HG02759 (cell line): ENCODE measurements around the gene MISP3.
A peak's percentile ranks its signal among the peaks of the same experiment; 100 is the strongest.
"Not testable (repeated sequence)": the region's sequence is repeated elsewhere in the genome, so short reads cannot be mapped to it uniquely, and the experiment has no call there.

Experiments used
- ATAC-seq: cut with Tn5 transposase; IDR thresholded peaks from one replicate; pipeline ENCODE4 v1.9.1; 2021; ENCODE audit warnings: mild to moderate bottlenecking, moderate library complexity; ENCODE audit not compliant: unreplicated experiment

Gene MISP3

GRCh38 chr19:14072535-14073260, at the start of gene MISP3:
Gene MISP3 (plus strand): TSS chr19:14072786. CDS start chr19:14073310, 524 bp downstream.
- ATAC-seq = peak; percentile 20

DNA sequence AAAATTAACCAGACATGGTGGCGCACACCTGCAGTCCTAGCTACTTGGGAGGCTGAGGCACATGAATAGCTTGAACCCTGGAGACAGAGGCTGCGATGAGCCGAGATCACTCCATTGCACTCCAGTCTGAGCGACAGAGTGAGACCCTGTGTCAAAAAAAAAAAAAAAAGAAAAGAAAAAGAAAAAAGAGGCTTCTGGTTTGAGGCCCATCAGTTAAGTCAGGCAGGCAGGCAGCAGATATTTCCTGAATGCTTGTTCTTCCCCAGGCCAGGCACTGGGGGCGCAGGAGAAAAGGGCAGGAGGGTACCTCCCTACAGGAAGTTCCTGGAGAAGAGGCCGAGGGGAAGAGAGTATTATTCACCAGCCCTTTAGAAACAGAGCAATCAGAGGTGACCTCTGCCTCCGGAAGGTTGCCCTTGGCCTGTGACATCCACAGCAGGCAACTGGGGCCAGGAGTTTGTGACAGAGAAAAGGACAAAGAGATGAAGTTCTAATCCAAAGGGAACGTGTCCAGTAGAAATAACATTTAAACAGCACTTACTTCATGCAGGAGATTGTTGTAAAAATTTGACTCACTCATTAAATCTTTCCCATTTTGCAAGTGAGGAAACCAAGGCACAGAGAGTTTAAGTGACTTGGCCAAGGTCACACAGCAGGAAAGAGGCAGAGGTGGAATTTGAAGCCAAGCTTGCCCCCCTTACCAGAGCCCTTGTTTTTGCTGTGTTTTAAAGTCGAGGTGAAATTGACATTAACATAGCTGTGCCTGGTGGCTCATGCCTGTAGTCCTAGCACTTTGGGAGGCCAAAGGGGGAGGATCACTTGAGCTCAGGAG, 49.0 kb upstream of the MISP3 start:
- no peak for ATAC-seq

DNA sequence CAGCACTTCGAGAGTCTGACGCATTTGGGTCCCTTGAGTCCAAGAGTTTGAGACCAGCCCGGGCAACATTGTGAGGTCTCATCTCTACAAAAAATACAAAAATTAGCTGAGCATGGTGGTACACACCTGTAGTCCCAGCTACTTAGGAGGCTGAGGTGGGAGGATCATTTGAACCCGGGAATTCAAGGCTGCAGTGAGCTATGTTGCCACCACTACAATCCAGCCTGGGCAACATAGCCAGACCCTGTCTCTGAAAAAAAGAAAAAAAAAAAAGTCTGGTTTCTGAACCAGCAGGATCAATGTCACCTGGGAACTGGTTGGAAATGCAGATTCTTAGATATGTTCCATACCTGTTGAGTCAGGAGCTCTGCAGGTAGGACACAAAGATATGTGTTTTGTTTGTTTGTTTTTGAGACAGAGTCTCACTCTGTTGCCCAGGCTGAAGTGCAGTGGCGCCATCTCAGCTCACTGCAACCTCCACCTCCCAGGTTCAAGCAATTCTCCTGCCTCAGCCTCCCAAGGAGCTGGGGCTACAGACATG, 45.9 kb upstream of the MISP3 start:
- ATAC-seq = not testable (repeated sequence)

DNA sequence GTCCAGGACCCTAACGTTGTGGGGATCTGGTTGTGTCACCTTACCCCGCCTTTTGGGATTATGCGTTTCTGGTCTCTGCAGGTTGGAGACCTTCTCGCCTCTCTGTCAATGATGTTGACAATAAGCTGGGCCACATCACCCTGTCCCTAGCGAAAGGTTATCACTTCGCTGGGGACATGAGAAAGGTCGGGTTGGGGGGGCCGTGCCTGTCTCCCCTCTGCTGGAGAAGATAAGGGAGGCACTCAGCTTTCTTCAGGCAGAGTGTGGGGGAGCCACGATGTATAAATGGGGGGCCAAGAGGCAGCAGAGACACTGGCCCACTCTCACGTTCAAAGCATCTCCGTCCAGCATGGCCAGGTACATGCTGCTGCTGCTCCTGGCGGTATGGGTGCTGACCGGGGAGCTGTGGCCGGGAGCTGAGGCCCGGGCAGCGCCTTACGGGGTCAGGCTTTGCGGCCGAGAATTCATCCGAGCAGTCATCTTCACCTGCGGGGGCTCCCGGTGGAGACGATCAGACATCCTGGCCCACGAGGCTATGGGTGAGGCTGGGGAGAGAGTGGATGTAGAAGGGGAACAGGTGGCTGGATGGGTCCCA, 44.6 kb upstream of the MISP3 start, which contains the start of gene RLN3:
Gene RLN3, plus strand, starts transcription at position 293 of the 595 bp plus-strand sequence. Its CDS starts 57 bp downstream, at position 350.
- no peak for ATAC-seq

DNA sequence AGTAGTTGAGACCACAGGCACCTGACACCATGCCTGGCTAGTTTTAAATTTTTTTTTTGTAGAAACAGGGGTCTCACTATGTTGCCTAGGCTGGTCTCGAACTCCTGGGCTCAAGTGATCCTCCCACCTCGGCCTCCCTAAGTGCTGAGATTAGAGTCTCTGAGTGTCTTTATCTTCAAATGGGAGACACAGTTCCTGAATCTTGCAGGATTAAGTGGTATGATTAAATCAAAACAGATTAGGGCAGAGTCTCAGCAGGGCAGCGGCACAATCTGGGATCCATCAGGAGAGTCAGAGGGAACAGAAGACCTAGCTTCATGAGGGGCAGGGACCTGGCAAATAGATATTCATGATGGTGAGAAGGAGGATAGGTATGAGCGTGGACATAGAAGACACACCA, 43.7 kb upstream of the MISP3 start:
- ATAC-seq = no peak

DNA sequence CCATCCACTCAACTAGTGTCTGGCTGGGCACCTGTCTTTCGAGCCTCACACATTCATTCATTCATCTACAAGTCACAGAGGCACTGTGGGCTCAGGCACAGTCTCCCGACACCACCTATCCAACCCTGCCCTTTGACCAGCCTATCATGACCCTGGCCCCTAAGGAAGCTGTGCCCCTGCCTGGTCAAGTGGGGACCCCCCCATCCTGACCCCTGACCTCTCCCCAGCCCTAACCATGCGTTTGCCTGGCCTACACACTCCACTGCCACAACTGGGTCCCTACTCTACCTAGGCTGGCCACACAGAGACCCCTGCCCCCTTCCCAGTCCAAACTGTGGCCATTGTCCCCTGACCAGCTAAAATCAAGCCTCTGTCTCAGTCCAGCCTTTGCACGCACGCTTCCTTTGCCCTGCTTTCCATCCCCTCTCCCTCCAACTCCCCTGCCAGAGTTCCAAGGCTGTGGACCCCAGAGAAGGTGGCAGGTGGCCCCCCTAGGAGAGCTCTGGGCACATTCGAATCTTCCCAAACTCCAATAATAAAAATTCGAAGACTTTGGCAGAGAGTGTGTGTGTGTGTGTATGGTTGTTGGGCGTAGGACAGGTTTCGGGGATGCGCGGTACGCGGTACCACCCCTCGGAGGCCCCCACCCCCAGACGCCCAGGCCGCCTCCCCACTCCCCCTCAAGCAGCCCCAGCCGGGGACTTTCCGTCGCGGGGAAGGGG, 41.4 kb upstream of the MISP3 start:
- ATAC-seq = no peak

- ATAC-seq = peak; percentile 64
Observed at GRCh38 chr19:14031719-14032480, 40.7 kb upstream of the MISP3 start, which contains the start of gene IL27RA. Gene IL27RA (plus strand): TSS chr19:14031762. CDS start chr19:14031873, 111 bp downstream.

GRCh38 chr19:14033946-14034345, 38.6 kb upstream of the MISP3 start:
- ATAC-seq = no peak

DNA sequence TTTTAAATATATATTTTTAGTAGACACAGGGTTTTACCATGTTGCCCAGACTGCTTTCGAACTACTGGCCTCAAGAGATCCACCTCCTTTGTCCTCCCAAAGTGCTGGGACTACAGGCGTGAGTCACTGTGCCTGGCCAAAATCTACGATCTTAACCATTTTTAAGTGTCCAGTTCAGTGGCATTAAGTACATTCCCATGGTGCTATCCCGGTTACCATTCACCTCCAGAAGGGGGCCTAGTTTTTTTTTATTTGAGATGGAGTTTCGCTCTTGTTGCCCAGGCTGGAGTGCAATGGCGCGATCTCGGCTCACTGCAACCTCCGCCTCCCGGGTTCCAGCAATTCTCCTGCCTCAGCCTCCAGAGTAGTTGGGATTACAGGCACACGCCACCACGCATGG, 37.4 kb upstream of the MISP3 start:
- not testable (repeated sequence) for ATAC-seq

GRCh38 chr19:14035706-14036105, 36.9 kb upstream of the MISP3 start:
- no peak for ATAC-seq

DNA sequence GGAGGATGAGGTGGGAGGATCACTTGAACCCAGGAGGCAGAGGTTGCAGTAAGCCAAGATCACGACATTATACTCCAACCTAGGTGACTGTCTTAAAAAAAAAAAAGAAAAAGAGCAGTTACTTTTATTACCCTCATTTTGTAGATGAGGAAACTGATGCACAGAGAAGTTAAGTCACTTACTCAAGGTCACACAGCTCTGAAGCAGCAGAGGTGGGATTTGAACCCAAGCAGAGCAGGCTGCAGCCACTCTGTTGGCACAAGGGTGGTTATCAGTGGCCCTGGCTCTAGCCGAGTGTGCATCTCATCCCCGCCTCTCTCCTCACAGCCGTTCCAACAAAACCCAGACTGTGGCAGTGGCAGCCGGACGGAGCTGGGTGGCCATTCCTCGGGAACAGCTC, 33.4 kb upstream of the MISP3 start:
- no peak for ATAC-seq

GRCh38 chr19:14042659-14043608, 29.7 kb upstream of the MISP3 start:
- ATAC-seq = not testable (repeated sequence)

DNA sequence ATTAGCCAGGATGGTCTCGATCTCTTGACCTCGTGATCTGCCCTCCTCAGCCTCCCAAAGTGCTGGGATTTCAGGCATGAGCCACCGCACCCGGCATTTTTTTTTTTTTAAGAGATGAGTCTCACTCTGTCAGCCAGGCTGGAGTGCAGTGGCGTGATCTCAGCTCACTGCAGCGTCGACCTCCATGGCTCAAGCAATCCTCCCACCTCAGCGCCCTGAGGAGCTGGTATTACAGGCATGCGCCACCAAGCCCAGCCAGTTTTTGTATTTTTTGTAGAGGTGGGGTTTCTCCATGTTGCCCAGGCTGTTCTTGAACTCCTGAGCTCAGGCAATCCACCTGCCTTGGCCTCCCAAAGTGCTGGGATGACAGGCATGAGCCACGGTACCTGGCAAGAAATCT, 24.7 kb upstream of the MISP3 start:
- not testable (repeated sequence) for ATAC-seq

DNA sequence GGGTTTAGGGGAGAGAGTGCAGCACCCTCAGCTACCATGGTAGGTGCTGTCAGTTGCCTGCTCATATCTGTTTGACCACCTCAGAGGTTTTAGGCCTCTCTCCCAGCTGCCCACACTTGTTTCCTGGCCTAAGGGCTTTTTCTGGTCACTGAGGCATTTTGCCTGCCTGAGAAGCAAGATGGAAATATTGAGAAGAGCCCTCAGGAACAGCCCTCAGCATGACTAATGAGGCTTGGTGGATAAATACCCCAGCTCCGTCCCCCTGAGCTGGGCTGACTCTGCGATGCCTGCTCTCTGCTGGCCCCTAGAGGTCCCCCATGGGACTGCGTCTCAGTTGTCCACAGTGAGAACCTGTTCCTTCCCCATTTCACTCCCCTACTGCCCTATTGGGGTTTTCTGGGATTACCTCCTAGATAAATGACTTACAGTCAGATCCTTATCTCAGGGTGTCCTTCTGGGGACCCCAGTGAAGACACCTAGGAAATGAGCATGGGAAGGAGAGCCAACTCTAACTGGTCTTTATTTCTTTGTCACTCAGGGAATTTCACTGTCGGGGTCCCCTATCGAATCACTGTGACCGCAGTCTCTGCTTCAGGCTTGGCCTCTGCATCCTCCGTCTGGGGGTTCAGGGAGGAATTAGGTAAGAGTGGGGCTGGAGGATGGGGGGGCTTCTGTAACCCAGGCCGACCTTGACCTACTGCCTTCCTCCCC, 24.0 kb upstream of the MISP3 start:
- ATAC-seq = no peak

DNA sequence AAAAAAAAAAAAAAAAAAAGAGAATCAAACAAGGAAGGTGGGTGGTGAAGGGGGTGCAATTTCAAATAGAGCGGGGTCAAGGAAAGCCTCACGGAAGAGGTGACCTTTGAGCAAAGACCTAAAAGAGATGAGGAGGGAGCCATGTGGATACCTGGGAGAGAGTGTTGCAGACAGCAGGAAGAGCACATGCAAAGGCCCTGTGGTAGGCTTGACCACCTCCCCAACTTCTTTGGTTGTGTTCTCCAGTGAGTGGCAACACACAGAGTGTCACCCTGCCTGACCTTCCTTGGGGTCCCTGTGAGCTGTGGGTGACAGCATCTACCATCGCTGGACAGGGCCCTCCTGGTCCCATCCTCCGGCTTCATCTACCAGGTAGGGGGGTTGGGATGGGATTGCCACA, 22.1 kb upstream of the MISP3 start:
- ATAC-seq = no peak

- not testable (repeated sequence) for ATAC-seq
Observed at GRCh38 chr19:14050961-14051360, 21.6 kb upstream of the MISP3 start.

GRCh38 chr19:14051980-14052379, 20.6 kb upstream of the MISP3 start:
- ATAC-seq = no peak

DNA sequence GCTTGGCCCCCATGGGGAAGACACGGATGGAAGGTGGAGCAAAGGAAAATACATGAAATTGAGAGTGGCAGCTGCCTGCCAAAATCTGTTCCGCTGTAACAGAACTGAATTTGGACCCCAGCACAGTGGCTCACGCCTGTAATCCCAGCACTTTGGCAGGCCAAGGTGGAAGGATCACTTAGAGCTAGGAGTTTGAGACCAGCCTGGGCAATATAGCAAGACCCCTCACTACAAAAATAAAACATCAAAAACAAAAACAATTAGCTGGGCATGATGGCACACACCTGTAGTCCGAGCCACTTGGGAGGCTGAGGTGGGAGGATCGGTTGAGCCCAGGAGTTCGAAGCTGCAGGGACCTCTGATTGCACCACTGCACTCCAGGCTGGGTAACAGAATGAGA, 20.1 kb upstream of the MISP3 start:
- no peak for ATAC-seq
